ENCODE results near the gene RASGEF1B. TPM values are rescaled to one million over a fixed set of nuclear protein-coding genes. Genes with fewer than 3 reads are reported as not detected.
A peak's percentile ranks its signal among the peaks of the same experiment; 100 is the strongest.
"Not testable (repeated sequence)": the region's sequence is repeated elsewhere in the genome, so short reads cannot be mapped to it uniquely, and the experiment has no call there.

RASGEF1B gene
- total RNA-seq, 1 donor from 2014 or later: not detected

GRCh38 chr4:81498551-81499099, 26.9 kb upstream of the RASGEF1B start:
- DNase-seq (ENCODE audit: low read depth): no peak

- no peak for DNase-seq (ENCODE audit: low read depth)
Measured at GRCh38 chr4:81498046-81498445, 26.3 kb upstream of the RASGEF1B start.

- DNase-seq (ENCODE audit: low read depth): no peak
Measured at GRCh38 chr4:81495345-81495744, 23.6 kb upstream of the RASGEF1B start.

GRCh38 chr4:81494031-81494431, 22.3 kb upstream of the RASGEF1B start:
- no peak for DNase-seq (ENCODE audit: low read depth)

- DNase-seq (ENCODE audit: low read depth): no peak
Measured at GRCh38 chr4:81492606-81493230, 21.0 kb upstream of the RASGEF1B start.

GRCh38 chr4:81491943-81492342, 20.2 kb upstream of the RASGEF1B start:
- DNase-seq (ENCODE audit: low read depth): no peak

- no peak for DNase-seq (ENCODE audit: low read depth)
Measured at GRCh38 chr4:81490403-81491160, 18.9 kb upstream of the RASGEF1B start.

GRCh38 chr4:81486502-81486901, 14.8 kb upstream of the RASGEF1B start:
- DNase-seq (ENCODE audit: low read depth): no peak

- DNase-seq (ENCODE audit: low read depth): no peak
Measured at GRCh38 chr4:81485310-81485980, 13.7 kb upstream of the RASGEF1B start.

- no peak for DNase-seq (ENCODE audit: low read depth)
Measured at GRCh38 chr4:81482326-81482725, 10.6 kb upstream of the RASGEF1B start.

GRCh38 chr4:81481151-81481550, 9.4 kb upstream of the RASGEF1B start:
- no peak for DNase-seq (ENCODE audit: low read depth)

- not testable (repeated sequence) for DNase-seq (ENCODE audit: low read depth)
Measured at GRCh38 chr4:81479573-81479972, 7.9 kb upstream of the RASGEF1B start.

- DNase-seq (ENCODE audit: low read depth): not testable (repeated sequence)
Measured at GRCh38 chr4:81473331-81474265, 1.9 kb upstream of the RASGEF1B start.

GRCh38 chr4:81472281-81473182, 825 bp upstream of the RASGEF1B start:
- peak; percentile 16 for DNase-seq (ENCODE audit: low read depth)

GRCh38 chr4:81471298-81471587, 464 bp downstream of the RASGEF1B start:
- no peak for DNase-seq (ENCODE audit: low read depth)

GRCh38 chr4:81470456-81471297, 1.0 kb downstream of the RASGEF1B start:
- DNase-seq (ENCODE audit: low read depth): peak; percentile 9

- DNase-seq (ENCODE audit: low read depth): no peak
Measured at GRCh38 chr4:81469781-81470455, 1.8 kb downstream of the RASGEF1B start.

GRCh38 chr4:81468678-81469077, 3.0 kb downstream of the RASGEF1B start:
- no peak for DNase-seq (ENCODE audit: low read depth)

- no peak for DNase-seq (ENCODE audit: low read depth)
Measured at GRCh38 chr4:81467672-81467964, 4.1 kb downstream of the RASGEF1B start.
